Dermis microvascular lymphatic vessel endothelial cell (primary cell): Measurements from ENCODE around the gene ANKRD22. TPM values are rescaled to one million over a fixed set of nuclear protein-coding genes. Genes with fewer than 3 reads are reported as not detected.
"Not testable (repeated sequence)": the region's sequence is repeated elsewhere in the genome, so short reads cannot be mapped to it uniquely, and the experiment has no call there.

Experiments
- DNase-seq, 2 donors: peaks; one replicate each; pipeline versions ENCODE4 v3.0.0 to v3.0.0-alpha.2; 2010; ENCODE audit warnings: low read depth in 2 of 2
- total RNA-seq: library from RNA; depleted of rRNA; stranded (reverse); fragments of >200 nt; gene quantifications from 2 replicates; pipeline ENCODE4 v1.2.1, GENCODE V29; 2014

The ANKRD22 gene
- total RNA-seq, 1 donor from 2014 or later, result not detected

DNA sequence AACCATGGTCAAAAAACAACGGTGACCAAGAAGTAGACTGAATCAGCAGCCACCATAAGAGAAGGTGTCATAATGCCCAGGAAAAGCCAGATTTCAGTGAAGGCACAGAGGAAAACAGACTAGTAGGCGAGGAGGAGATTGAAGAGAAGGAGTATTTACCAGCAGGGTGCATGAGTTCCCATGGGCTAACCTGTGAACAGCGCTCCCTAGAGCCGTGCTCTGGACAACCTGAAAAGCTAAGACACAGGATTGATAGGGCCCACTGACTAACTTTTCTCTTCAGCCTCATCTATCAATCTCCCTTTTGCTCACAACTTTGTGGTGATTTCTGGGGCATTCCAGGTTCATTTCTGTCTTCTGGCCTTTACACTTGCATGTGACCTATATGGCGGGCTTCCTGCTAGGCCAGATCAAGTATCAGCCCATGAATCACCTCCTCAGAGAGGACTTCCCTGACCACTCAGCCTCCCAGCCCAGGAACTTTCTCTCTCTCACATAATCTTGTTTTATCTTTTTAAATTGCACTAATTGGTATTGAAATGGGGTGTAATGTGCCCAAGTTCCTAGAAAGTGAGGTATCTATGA, 12.8 kb downstream of the ANKRD22 start:
- DNase-seq, result no peak

DNA sequence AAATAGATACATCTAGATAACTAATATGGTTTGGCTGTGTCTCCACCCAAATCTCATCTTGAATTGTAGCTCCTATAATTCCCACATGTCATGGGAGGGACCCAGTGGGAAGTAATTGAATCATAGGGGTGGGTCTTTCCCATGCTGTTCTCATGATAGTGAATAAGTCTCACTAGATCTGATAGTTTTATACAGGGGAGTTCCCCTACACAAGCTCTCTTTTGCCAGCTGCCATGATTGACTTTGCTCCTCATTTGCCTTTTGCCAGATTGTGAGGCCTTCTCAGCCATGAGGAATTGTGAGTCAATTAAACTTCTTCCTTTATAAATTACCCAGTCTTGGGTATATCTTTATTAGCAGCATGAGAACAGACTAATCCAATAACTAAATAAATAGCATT, 14.0 kb downstream of the ANKRD22 start:
- DNase-seq, result not testable (repeated sequence)

DNA sequence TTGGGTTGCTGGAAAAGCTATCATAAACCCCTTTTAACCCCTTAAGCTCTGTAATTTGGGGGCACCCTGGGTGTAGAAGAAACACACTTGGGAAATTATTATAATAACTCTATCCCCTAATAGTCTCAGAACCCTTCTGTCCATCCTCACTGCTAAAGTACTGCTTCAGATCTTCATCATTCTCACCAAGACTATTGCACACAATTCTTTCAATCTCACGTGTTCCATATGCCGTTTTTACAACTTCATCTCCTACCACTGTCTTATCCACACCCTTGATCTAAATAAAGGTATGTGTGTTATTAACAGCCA, 15.8 kb downstream of the ANKRD22 start:
- DNase-seq, result no peak

DNA sequence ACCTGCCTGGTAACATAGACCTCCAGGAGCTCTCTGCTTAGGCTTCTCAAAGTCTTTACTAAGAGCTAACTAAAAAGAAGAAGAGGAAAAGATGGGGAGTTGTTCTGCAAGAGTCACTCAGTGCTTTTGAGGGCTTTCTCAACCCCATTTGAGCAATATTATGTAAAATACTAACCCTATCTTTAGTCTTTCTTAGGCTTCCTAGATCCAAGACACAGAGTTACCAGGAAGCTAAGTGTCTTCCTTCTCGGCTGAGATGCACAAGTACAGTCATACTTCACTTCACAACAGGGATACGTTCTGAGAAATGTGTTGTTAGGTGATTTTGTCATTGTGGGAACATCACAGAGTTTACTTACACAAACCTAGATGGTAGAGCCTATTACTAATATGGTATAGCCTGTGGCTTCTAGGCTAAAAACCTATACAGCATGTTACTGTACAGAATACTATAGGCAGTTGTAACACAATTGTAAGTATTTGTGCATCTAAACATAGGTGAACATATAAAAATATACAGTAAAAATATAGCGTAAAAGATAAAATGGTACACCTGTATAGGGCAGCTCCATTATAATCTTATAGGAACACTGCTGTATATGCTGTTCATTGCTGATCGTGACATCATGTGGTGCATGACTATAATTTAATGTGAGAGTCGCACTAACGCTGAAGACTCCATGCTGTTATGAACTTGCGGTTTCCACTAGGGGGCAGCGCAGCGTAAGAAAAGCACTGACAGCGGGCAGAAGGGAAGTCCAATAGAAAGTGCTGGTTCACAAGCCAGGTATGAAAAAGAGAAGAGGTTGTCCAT, 16.3 kb downstream of the ANKRD22 start:
- peak; percentile 77 to 79 for DNase-seq

DNA sequence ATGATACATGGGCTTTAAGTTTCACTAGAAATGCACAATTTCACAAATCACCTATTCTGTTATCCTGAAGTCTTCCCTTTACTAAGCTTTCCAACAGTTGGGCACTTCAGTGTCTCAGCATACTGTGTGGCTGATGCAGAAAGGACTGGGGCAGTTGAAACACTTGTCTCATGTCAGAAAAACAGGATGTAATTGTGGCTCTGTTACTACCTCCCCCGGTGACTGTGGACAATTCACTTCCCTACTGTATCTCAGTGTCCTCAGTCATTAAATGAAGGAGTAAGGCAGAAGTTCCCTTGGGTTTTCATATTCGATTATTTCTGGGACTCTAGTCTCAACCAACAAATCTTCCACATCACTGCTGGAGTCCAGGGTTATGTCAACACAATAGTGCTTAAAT, 17.9 kb downstream of the ANKRD22 start:
- no peak for DNase-seq

DNA sequence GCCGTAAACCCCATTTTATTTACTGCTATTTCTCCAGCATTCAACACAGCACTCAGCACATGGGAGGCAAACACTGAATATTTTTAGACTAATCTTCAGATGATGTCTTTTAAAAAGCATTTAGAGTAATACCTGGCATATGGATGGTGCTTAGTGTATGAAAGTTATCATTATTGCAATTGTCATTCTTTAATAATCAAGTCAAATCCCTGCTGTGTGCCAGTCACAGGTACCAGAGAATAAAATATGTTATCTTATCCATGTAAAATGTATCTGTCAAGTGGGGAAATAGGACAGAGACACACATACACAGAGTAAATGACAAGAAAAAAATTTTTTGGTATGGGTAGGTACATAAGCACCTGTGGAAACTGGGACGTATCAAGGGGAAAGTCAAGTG, 18.5 kb downstream of the ANKRD22 start:
- DNase-seq, result no peak

DNA sequence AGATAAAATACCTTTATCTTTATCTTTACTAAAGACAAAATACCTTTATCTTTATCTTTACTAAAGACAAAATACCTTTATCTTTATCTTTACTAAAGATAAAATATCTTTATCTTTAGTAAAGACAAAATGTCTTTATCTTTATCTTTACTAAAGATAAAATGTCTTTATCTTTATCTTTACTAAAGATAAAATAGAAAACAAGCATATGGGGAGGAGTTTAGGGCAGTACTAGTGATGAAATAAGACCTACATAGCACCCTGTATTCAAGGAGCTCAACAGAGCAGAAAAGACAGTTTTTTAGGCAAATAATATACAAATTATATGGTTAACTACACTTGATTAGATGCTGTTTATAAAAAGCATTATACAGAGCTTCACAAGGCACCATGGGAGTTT, 19.3 kb downstream of the ANKRD22 start:
- DNase-seq, result no peak

DNA sequence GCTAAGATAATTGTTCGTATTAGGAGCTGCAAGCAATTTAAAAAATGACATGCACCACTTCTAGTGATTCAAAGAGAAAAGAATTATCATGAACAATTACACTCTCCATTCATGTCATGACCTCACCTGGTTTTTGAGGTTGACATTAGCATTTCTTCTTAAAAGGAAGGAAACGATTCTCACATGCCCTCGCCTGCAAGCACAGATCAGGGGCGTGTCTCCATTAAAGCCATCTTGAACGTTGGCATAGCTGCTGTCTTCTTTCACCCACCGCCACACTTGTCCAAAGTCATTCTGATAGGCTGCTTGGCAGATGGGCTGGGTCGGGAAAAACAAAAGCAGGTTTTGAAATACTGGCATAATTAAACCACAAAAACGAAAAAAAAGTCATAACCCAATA, 19.9 kb downstream of the ANKRD22 start:
- no peak for DNase-seq

DNA sequence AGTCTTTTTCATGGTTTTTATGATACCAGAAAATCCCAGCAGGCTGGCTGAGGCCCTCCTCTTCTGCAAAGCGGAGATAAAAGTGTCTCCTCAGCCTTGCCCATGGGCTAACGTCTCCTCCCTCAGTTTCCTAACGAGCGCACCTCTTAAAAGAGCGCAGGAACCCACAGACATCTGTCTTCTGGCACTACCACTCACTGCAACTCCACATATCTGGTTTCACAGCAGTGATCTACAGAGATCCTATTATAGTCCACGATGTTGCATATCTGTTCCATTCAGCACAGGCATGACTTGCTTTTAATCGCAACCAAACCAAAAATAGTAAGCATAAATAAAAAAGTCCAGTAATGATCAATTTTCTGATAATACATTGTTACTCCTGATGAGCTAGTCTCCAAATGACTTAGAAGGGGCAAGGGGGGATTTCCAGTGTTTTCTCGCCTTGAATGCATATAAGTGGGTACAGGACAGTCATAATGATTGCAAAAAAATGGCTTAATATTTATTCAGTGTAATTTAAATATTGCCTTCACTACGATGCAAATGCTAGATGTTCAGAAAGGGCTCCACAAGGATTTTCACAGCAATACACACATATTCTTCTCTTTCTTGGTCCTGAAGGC, 20.9 kb downstream of the ANKRD22 start:
- no peak for DNase-seq

DNA sequence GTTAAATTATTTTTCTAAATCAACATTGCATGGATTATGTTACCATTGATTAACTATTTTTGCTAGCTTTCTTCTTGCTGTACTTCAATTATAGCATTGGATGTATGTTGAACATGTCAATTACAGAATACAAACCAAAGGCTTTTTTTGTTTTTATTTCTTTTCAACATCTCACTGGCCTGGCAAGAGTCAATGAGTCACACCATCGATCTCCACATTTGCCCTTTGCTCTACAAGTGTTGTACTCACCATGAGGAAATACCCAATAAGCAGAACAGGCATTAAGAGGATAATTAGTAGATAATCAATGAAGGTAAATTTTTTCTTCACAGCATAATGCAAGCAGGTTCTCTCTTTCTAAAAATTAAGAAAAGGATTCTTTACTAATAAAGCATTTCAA, 23.3 kb downstream of the ANKRD22 start:
- DNase-seq, result no peak

DNA sequence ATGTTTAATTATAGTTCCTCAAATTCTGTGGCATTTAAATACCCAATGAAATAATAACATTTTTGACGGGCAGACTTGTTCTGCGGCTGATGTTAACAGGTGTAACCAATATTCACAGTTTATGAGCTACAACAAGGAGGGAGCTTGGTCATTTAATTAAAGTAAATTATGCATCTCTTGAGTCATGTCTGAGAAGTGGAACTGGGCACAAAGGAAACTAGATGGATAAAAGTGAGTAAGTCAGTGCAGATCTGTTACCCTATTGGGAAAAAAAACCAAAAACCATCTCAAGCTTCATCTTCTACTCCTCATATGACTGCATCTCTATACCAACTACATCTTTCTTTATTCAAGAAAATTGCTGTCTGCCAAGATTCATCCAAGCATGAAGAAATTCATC, 24.0 kb downstream of the ANKRD22 start:
- no peak for DNase-seq

DNA sequence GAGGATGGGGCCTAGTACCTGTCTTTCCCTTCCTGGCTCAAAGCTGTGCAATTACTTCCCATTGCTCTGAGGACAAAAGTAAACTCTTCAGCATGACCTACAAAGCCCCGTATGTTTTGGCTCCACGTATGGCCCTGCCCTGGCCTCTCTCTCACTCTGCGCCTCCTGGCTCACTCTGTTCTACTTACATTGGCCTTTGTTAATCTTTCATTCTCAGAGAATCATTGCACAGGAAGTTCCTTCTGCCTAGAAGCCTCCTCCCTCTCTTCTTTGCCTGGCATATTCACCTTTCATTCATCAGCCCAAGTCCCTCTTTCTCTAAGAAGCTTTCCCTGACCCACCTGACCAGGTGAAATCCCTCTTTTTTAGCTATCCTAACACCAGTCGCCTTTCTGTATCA, 25.3 kb downstream of the ANKRD22 start:
- no peak for DNase-seq

DNA sequence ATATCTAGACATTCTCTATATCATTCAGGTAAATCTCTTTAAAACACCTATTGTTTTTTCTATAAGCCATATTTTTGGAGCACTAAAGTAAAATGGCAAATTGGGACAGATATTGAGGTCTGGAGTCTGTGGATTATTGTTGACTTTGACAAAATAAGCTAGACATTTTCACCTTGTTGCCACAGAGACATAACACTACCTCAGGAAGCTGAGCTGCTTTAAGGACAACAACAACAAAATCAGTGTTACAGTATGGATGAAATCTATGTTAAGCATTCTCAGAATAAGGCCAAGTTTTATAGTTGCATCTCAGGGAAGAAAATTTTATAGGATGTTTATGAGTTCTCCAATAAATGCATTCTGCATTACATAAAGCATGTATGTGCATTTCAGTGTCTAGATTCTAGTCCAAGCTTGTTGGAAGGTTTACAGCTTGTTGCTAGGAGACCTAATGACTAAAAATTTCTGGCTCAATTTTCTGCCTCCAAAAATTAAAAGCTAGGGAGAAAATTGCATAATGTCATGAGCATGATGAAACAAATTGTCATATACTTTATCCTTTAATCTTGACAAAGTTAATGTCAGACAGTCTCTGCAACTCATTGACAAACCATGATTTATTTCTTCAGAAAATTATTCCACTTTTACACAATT, 30.8 kb downstream of the ANKRD22 start:
- no peak for DNase-seq

DNA sequence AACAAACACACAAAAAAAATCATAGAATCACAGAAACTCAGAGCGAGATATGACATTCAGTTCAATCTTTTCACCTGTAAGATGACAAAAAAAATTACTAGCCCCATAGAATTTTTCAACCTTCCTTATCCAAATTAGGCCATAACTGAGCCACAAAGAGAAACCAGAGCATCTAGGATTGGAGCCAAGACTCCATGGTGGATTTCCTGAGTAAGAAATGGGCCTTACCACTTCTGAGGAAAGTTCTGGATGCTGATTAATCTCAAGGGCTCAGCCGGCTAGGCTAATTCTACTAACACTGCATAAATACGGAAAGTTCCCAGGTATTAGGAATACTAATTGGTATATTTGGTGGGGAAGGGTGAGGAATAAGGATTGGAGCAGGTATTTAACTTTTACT, 32.4 kb downstream of the ANKRD22 start:
- DNase-seq, result no peak

DNA sequence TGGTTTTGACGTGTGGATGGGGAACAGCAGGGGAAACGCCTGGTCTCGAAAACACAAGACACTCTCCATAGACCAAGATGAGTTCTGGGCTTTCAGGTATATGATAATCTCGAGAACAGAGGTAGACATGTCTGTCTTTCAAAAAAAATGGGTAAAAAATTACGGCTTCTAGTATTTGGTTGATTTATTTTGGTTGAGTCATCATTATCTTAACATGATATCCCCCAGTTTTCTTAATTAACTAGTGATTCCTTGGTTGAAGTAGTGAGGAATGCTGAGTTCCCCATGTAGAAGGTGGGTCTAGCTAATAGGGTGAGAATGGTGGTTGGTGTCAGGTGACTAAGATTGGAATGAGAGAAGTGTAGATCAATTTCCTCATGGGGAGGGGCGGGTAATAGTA, 38.4 kb downstream of the ANKRD22 start:
- no peak for DNase-seq

DNA sequence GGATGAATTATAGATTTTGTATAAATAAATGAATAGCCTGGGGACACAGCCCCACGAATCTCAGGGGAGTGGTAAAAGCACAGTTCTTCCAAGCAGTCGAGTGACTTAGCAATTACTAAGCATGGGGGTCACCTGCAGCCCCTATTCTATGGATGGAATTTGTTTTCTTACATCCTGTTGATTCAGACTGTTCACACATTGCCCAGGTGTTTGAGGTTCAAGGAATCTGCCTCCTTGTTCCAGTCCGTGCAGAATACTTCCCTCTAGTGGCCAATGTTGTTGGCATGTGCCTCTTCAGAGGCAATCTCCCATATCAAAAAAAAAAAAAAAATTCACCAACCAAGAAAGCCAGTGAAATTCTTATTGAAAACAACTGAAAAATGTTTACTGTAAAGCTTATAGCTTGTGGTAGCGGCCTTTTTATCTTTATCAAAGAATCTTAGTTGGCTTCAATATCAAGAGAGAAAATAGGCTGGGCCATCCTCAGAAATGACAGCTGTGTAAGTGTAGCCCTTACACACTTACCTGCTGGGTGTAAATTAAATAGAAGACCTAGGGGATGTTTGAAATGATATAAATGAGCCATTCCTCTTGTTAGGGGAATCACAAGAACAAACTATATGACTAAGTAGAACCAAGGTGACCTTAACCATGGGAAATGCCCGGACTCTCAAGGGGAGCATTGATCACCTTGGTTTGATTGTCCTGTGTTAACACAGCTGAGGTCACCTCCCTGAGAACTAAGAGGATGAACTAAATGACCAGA, 41.3 kb downstream of the ANKRD22 start:
- peak in 1 of 2 donors; percentile 58 for DNase-seq

DNA sequence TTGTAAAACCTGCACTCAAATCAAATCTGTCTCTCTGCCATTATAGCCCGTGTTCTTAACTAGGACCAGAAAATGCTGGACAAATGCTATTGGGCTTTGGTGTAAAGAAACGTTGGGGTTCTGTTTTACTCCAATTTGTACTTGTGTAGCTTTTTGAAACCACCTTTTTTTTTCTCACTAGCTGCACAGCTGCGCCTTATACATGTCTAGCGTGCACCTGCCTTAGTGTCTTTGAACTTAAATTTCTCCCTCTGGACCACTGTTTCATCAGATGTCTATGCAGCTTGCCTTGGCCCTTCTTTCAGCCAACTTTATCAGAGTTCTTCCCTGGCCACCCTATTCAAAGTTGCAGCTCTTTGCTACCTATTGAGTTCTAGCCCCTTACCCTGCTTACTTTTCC, 42.0 kb downstream of the ANKRD22 start:
- no peak for DNase-seq

DNA sequence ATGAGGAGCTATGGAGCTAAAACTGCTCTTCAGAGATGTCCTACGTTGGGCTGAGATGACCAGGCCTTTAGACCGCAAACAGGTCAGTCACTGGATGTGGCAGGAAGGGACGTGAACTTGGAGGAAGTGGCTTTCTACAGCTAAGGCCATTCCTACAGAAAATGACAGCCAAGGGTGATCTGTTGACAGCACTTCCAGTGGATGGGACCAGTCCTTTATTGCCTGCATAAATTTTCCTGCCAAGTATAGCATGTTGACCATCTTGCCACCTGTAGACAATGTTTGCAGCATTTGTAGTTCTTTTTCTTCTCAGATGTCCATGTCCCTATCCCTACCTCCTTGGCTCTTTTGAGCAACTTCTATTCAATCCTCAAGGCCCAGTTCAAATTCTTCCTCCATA, 45.7 kb downstream of the ANKRD22 start:
- DNase-seq, result no peak

DNA sequence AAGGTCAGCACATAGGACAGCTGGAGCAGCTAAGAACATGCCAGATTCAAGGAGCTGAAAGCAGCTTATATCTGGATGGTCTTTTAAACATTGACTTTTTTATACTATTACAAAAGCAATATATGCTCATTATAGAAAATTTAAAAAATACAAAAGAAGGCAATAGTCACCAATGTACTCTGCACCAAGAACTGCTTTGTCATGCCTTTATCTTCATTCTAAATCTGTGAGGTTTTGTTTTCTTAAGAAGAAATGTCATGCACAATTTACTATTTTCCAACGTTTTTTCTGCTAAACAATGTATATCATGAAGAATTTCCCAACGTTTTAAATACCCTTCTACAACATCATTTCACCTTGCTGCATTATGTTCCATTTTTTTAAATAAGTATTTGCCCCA, 46.3 kb downstream of the ANKRD22 start:
- no peak for DNase-seq

DNA sequence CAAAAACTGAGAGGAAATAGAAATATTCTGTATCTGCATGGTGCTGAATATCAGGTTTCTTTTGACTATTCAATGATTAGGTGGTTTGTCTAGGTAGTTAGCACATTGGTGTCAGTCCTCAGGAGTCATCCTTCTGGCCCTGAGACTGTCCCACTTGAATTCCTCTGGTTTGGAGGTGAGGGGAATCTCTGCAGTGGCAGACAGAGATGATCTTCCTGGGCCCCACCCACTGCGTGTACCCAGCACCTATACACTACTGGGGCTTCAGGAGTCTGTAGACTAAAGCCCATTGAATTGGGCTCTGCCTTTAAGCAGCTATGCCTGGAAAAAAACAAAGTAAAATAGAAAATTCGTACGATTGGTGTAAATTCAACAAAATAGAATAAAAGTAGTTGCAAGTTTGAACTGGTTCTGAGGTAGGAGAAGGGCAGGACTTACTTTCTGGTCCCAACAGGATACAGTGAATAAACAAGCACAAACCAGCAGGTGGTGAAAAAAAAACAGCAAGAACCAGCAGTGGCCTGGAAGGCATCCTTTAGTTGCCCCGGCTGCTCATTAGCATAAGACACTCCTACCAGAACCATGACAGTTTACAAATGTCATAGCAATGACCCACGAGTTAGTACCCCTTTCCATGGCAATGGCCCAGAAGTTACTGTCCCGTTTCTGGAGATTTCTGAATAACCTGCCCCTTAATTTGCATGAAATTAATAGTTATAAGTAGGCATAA, 47.4 kb downstream of the ANKRD22 start:
- DNase-seq, result no peak

DNA sequence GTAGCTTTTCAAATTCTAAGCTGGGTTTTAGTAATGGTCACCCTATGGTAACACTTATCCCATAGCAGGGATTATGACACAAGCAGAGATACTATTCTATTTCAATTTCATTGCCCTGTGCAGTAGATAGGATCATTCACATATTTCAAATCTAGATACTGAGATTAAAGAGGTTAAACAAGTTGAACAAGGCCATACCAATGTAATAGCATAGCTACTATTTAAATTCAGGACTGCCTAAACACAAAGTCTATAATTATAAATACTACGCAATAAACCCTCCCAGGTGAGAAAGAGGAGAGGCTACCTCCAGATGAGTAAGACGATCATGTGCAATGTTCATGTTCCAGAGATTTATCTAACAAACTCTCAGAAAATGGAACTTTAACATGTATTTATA, 48.0 kb downstream of the ANKRD22 start:
- DNase-seq, result no peak
